HG02884 (cell line): ENCODE data around the gene CLPTM1.
A peak's percentile ranks its signal among the peaks of the same experiment; 100 is the strongest.
"Not testable (repeated sequence)": the region's sequence is repeated elsewhere in the genome, so short reads cannot be mapped to it uniquely, and the experiment has no call there.

Source experiments
- ATAC-seq: cut with Tn5 transposase; IDR thresholded peaks from one replicate; pipeline ENCODE4 v1.9.1; 2021; ENCODE audit warnings: mild to moderate bottlenecking, moderate library complexity; ENCODE audit not compliant: unreplicated experiment

The CLPTM1 gene

DNA sequence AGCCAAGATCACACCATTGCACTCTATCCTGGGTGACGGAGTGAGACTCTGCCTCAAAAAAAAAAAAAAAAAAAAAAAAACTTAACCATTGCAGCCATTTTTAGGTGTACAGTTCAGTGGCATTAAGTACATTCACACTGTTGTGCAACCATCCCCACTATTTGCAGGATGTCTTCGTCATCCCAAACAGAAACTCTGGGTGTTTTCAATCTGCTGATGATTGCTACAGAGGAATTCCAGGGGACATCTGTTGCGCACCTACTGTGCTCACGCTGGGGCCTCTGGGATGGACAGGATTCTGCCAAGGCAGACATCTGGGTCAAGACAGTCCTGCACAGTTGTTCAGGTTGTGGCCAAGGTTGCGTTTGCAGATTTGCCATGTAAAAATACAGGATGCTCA, 15.5 kb upstream of the CLPTM1 start:
- no peak for ATAC-seq

DNA sequence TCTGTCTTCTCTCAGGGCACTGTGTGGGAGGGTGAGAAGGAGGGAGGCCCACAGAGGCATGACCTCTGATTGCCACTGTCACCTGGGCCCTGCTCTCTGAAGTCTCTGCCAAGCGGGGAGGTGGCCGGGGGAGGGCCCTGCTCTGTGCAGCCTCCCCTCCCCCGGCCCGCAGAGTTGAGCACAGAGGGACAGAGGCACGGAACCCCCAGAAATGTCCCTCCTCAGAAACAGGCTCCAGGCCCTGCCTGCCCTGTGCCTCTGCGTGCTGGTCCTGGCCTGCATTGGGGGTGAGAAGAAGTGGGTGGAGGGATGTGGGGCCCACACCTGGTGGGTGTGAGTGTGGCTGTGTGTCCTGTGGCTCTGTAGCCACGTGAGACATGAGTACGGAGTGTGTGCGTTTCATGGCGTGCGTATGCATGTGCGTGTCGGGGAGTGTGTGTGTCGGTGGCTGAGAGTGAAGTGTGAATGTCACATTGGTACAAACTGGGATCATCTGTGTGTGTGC, 13.1 kb upstream of the CLPTM1 start, which contains the start of gene APOC4:
TSS of gene APOC4 (plus strand) at position 171 of the 505 bp plus-strand sequence. CDS start at position 212, 41 bp downstream.
- ATAC-seq = no peak

DNA sequence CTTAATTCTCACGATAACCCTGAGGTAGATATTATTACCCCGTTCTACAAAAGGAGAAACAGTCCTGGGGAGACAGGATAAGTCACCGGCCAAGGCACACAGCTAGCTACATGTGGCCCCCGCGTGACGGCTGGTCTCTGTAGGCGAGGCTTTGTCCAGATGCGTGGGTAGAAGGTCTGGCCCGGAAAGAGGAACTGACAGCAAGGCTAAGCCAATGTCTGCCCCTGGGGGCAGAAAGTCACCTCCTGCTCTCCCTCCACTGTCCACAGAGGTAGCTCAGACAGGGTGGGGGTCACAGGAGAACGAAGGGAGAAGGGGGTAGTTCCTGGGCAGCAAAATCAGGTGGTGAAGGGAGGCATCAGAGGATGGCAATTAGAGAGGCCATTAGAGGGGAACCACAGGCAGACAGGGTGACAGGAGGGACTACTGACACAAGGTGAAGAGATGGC, 11.4 kb upstream of the CLPTM1 start:
- peak; percentile 52 for ATAC-seq

DNA sequence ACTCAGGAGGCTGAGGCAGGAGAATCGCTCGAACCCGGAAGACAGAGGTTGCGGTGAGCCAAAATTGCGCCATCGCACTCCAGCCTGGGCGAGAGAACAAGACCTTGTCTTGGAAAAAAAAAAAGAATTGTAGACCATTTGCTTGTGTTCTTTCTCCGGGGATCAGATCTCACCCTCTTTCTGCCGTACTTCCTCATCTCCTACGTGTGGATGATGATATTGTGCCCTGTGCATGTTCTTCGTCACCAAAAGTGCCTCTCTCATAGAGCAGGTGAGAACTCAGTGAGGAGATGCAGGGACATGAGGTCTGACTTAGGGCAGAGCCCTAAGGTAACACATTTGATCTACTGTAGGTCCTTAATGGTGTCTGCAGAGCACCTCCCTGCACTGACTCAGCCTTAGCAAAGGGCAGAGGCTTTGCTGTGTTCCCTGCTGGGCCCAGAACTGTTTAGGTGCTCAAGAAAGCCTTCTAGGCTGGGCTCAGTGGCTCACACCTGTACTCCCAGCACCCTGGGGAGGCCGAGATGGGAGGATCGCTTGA, 8.1 kb upstream of the CLPTM1 start:
- ATAC-seq = no peak

DNA sequence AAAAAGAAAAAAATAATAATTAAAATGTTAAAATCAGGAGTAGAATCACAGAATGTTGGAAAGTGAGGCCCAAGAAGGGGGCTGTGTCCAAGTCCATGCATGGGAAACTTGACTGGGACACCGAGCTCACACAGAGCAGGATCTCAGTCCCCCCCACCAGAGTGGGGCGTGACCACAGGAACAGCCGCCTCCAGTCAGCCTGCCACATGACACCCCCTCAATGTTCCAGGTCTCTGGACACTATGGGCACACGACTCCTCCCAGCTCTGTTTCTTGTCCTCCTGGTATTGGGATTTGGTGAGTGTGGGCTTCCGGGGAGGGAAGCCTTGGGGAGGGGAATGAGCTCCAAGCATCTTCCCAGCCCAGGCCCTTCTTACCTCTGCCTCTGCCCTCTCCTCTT, 6.9 kb upstream of the CLPTM1 start:
- no peak for ATAC-seq

DNA sequence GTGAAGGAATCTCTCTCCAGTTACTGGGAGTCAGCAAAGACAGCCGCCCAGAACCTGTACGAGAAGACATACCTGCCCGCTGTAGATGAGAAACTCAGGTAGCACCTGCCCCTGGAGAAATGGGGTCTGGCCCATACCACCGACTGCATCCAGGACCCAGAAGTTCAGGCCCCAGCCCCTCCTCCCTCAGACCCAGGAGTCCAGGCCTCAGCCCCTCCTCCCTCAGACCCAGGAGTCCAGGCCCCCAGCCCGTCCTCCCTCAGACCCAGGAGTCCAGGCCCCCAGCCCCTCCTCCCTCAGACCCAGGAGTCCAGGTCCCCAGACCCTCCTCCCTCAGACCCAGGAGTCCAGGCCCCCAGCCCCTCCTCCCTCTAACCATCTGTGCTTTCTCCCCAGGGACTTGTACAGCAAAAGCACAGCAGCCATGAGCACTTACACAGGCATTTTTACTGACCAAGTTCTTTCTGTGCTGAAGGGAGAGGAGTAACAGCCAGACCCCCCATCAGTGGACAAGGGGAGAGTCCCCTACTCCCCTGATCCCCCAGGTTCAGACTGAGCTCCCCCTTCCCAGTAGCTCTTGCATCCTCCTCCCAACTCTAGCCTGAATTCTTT, 6.3 kb upstream of the CLPTM1 start:
- no peak for ATAC-seq

DNA sequence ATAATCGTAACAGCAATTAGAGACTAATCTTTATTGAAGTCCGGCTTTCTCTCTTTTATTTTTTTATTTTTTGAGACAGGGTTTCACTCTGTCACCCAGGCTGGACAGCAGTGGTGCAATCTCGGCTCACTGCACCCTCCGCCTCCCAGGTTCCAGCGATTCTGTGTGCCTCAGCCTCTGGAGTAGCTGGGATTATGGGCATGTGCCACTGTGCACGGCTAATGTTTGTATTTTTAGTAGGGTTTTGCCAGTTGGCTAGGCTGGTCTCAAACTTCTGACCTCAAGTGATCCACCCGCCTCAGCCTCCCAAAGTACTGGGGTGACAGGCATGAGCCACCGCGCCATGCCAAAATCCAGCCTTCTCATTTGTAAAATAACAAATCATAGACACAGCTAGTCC, 5.6 kb upstream of the CLPTM1 start:
- no peak for ATAC-seq

DNA sequence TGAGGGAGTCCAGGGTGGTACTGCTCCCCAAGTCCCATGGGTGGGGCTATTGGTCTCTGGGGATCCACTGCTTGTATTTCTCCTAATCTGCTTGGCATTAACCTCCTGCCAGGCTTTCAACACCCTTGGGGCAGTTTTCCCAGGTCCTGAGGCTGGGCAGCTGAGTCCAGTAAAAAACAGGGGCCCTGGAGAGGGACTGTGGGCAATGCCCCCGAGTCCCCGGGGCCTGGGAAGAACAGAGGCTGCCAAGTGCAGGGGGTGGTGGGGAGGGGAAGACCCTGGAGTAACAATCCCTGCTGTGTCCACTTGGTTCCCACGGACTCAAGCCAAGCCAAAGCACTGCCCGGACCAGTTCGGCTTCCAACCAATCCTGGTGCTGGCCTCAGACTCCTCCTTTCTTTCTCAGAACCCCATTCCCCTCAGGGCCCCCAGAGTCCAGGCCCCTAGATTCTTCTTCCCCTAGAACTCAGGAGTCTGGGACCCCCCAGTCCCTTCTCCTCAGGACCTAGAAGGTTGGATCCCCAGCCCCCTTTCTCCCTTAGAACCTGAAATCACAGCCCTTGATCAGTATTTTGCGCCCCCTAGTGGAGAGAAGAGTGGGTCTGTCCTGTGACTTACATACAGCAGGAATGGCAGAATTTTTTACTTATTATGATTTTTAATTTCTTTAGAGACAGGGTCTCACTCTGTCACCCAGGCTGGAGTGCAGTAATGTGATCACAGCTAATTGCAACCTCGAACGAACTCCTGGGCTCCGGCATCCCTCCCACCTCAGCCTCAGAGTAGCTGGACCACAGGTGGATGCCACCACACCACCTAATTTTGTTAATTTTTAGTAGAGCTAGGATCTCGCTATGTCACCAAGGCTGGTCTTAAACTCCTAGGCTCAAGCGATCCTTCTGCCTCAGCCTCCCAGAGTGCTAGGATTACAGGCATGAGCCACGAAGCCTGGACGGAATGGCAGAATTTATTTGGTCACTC, 3.7 kb upstream of the CLPTM1 start:
- ATAC-seq = no peak

DNA sequence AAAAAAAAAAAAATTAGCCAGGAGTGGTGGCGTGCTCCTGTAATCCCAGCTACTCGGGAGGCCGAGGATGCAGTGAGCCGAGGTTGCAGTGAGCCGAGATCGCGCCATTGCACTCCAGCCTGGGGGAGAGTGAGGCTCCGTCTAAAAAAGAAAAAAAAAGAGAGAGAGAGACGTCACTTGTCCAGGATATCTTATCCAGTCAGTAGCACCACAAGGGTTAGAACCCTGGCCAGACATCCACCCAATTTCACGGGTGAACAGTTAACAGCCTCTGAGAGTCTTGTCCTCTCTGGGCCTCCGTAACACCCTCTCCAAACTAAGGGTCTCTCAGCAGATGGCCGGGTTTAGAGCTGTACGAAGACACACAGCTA, 917 bp upstream of the CLPTM1 start:
- no peak for ATAC-seq

DNA sequence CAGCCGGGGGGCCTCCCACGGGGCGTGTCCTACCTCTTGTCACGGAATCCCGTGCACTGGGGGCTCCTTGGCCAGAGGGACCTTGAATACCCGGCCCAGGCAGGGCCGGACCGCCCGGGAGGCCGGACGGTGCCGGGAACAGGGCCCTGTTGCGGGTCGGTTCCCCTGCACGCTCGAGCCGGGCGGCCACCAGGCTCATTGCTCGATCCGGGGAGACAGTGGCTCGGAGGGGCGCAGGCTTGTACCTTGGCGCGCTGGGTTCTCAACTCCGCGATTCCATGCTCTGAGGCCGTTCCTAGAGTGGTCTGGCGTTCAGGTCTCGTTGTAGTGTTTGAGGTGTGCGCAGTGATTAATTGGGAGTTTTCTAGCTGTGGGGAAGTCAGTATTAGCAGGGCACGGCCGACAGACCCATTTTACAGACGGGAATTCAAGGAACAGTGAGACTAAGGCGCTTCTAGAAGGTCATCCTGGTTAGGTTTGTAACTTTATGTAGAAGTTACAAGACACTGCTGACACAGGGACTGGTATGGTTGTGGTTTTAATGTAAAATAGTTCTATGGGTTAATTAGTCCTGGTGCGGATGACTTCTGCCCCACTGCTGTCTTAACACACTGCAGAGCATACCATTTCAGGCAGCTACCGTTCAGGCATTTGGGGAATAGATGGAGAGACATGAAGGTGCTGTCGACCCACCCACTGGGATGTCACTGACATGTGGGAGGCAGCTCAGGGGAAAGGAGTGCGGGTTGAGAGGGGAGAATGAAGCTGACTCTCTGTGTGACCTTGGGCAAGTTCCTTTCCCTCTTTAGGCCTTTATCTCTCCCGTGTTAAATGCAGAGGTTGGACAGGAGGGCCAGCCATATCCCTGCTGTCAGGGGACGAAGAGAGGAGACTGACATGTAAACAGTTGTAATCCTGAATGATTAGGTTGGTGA, 592 bp downstream of the CLPTM1 start:
- peak; percentile 26 for ATAC-seq

DNA sequence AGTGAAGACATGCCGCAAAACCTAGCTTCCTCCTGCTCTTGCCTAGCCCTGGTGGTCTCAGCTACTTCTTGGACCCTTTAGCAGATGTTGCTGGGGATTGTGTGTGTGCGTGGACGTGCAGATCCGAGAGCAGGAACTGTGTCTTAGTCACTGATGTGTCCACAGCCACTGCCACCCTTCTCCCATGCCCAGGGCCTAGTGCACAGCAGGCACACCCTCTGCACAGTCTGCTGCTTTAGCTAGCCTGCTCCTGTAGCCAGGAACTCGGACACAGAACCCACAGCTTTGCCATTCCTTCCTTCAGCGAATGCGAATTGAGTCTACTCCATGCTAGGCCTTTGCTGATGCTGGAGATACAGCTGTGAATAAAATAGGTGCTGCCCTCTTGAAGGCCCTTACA, 2.3 kb downstream of the CLPTM1 start:
- no peak for ATAC-seq

DNA sequence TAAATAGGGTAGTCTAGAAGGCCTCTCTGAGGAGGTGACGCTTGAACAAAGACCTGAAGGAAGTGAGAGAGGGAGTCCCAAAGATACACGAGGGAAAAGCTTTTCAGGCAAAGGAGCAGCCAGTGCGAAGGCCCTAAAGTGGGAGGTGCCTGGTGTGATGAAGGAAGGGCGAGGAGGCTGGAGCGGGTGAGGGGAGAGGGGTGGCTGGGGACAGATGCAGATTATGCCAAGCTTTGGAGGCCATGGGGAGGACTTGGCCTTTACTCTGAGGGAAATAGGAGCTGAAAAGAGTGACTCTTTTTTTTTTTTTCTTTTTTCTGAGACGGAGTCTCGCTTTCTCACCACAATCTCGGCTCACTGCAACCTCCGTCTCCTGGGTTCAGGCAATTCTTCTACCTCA, 2.9 kb downstream of the CLPTM1 start:
- no peak for ATAC-seq

DNA sequence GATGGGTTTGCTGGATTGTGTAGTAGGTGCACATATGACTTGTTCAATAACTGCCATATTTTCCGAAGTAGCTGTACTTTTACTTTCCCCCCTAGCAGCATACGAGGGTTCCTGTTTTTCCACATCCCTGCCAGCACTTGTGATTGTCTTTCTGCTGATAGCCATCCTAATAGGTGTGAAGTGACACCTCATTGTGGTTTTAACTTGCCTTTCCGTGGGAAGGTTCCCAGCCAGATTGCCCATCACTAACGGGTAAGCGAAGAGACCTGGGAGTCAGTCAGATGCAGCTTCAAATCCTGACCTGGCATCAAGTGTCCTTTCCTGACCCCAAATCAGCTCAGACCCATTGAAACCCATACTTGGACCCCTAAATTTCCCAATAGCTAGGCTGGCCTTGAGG, 4.5 kb downstream of the CLPTM1 start:
- ATAC-seq = no peak

DNA sequence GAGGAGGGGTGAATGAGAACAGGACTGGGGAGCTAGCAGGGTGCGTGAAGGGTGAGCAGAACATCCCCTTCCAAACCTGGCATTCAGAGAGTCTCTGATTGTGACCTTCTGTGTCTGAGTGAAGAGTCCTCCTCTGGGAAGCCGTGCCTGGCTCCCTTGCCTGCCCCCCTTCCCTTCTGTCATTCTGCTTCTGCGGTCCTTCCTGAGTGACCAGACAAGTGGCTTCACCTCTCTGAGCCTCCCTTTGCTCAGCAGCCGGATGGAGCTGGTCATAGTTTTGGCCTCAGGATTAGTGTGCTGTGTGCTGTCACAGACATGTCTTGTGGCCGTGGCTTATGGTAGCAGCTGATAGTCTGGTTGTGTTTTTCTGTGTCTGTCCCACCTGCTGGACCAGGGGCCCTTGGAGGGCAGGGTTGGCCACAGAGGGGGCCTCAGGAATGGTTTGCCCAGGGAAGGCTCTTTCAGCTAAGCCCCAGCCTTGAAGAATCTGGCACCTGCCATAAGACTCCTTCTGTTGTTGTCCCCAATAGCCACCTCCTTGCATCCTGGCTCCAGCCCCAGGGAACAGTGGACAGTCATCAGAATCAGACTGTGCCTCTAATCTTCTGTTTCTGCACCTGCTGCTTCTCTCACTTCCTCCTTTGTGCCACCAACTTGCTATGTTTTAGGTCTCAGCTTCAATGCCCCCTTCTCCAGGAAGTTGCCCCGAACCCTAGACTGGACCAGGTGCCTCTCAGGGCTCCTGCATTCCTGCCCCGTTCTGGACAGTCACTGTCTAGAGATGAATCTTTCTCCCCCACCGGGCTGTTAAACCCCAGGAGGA, 5.9 kb downstream of the CLPTM1 start:
- ATAC-seq = no peak

DNA sequence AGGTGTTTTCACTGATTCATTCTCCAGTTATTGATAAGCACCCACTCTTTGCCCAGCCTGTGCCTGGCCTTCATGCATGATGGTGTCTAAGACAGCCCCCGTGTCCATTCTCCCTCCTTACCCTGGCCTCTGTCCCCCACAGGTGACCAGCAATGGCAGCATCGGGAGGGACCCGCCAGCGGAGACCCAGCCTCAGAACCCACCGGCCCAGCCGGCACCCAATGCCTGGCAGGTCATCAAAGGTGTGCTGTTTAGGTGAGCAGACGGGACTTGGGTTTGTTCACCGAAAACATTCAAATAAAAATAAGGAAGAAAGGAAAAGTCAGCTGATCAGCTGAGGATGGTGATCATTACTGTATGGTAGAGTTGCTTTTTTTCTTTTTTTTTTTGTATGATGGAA, 6.6 kb downstream of the CLPTM1 start:
- no peak for ATAC-seq

DNA sequence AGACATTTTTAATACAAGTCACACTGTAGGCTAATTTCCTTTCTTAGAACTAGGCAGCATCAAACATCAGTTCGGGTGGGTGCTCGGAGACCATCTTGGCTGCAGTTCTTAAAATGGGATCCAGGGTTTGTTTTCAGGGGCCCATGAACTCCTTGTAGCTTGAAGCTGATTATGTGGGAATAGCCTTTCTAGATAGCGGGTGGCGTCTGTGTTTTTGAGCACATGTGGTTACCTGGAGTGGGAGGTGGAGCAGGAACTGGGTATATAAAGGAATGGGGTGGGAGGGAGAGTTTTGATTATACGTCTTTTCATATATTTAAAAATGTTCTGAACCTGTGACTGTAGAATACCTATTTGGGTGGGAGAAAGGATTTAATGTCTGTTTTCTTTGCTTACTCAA, 12.9 kb downstream of the CLPTM1 start:
- ATAC-seq = no peak

DNA sequence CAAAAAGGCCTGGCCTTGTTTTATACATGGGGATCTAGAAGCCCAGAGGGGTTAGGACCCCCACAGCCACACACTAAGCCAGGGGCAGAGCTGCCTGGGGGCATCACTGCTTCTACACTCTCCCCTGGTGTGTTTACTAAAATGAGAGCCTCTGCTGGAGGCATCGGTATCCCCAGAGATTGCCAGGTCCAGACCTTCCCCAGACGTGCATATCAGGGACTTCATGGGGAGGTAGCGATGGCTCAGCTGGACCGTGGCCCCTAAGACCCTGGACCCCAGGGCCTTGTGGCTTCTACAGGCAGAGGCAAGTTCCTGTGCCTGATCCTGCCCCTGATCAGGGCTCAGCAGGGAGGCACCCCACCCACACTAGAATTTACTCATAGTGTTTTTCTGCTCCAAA, 13.5 kb downstream of the CLPTM1 start:
- ATAC-seq = no peak

DNA sequence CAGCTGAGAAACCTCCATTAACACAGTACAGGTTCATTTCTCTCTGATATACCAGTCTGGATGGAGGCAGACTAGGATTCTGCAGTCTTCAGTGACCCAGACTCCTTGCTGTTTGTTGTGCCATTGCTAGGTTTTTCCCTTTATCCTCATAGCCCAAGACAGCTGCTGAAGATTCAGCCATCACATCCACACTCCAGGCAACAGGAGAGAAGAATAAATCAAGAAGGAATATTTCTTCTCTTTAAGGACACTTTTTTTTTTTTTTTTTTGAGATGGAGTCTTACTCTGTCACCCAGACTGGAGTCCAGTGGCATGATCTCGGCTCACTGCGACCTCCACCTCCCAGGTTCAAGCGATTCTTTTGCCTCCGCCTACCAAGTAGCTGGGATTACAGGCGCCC, 14.3 kb downstream of the CLPTM1 start:
- ATAC-seq = no peak

DNA sequence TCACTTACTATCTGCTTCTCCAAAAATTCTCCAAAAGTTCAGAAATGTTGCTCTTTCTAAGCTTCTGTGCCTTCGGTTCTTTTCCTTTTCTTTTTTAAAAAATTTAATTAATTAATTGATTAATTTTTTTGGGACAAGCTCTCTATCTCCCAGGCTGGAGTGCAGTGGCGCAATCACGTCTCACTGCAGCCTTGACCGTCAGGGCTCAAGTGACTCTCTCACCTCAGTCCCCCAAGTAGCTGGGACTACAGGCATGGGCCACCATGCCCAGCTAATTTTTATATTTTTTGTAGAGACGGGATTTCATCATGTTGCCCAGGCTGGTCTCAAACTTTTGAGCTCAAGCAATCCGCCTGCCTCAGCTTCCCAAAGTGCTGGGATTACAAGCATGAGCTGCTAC, 16.3 kb downstream of the CLPTM1 start:
- not testable (repeated sequence) for ATAC-seq

DNA sequence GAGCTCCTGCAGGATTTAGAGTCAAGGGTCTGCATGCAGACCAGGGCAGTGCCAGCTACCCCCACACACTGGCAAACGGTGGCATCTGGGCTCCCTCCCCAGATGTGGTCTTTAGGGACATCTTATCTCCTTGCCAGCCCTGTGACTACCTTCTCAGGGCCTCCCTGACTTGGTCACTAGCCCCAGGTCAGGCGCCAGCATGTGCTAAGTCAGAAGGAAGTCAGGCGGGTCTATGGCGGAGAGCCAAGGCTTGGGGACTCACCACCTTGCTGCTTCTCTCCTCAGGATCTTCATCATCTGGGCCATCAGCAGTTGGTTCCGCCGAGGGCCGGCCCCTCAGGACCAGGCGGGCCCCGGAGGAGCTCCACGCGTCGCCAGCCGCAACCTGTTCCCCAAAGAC, 17.6 kb downstream of the CLPTM1 start:
- ATAC-seq = no peak
